Measurements from ENCODE around the gene HIBCH. TPM values are rescaled to one million over a fixed set of nuclear protein-coding genes. Genes with fewer than 3 reads are reported as not detected.

The HIBCH gene
- total and polyA plus RNA-seq, 2 of the 4 experiments (the other 2 are of a cell fraction): 8.8 to 11.9 TPM

DNA sequence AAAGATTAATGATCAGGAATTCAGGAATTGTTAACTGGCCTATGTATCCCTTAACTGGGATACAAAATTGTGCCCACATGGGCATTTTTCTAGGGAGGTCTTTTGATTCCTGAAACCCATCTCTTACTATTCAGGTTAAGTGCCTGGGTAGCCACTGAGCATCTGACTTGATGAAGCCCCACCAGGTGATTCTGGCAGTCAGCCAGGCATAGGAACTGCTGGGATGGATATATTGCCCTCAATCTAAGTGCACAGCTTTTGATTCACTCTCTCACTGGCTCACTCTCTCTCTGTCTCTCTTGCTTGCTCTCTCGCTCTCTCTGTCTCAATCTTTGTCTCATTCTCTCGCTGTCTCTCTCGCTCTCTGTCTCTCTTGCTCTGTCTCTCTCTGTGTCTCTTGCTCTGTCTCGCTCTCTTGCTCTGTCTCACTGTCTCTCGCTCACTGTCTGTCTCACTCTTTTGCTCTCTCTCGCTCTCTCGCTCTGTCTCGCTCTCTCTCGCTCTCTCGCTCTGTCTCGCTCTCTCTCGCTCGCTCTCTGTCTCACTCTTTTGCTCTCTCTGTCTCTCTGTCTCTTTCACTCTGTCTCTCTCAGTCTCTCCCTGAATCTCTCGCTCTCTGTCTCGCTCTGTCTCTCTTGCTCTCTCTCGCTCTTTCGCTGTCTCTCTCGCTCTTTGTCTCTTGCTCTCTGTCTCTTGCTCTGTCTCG is 46.0 kb upstream of the HIBCH start:
- Histone ChIP-seq H4K8ac (ENCODE audit: low read depth in 2 of 2, low read length in 2 of 2) (no peak overlapping the region), H2AK9ac (replicated peaks; ENCODE audit: low read depth, low read length, poor library complexity) (no peak overlapping the region), H2AFZ (replicated peaks; ENCODE audit: low read length, poor library complexity) (no peak overlapping the region), H2AK5ac (ENCODE audit: low read depth, low read length) (no peak overlapping the region; the same call in 1 of the 2 replicates), H2BK20ac (ENCODE audit: low read depth, low read length) (no peak overlapping the region), H3K9me3 (ENCODE audit: control insufficient read depth, insufficient read depth, low read length) (no peaks in the 10 kb centered on the region), H2BK5ac (ENCODE audit: low read depth, low read length, poor library complexity, severe bottlenecking) (no peak overlapping the region), H3K23ac (ENCODE audit: low read depth, low read length) (no peak overlapping the region), H3K4ac (ENCODE audit: low read depth, low read length) (no peak overlapping the region), H3K79me1 (ENCODE audit: low read depth in 1 of 2, low read length in 2 of 2) (no peaks in the 10 kb centered on the region; a peak in 1 of 4 replicates), H3K36me3 (ENCODE audit: control insufficient read depth, insufficient read depth, low read length) (peaks cover 14% of the 10 kb centered on the region), H4K91ac (ENCODE audit: insufficient read depth, low read depth, low read length) (no peak overlapping the region), H3K4me2 (ENCODE audit: low read depth, low read length) (no peak overlapping the region), H3K4me3 (ENCODE audit: insufficient read depth, low read depth, low read length) (no peak overlapping the region), H4K20me1 (ENCODE audit: insufficient read depth, low read length) (no peaks in the 10 kb centered on the region), H3K4me1 (ENCODE audit: control insufficient read depth, insufficient read depth, low read length) (no peaks in the 10 kb centered on the region), H2BK15ac (ENCODE audit: low read depth, low read length) (no peak overlapping the region), H3K9ac (ENCODE audit: low read depth, low read length) (no peak overlapping the region), H3K27ac (ENCODE audit: insufficient read depth, low read length) (no peak overlapping the region), H4K5ac (ENCODE audit: low read depth, low read length) (no peak overlapping the region), H3K9me1 (ENCODE audit: insufficient read depth, low read length) (0 out of 2 replicates have a peak, but pooled peaks cover 7% of the 10 kb centered on the region), H3K18ac (ENCODE audit: low read depth, low read length) (no peak overlapping the region), H2BK120ac (ENCODE audit: low read depth, low read length) (no peak overlapping the region), H3K14ac (replicated peaks; ENCODE audit: low read depth, low read length) (no peak overlapping the region), H3K56ac (ENCODE audit: extremely low read depth, insufficient read depth, low read length) (no peak overlapping the region), H3K27me3 (ENCODE audit: control insufficient read depth, insufficient read depth, low read length) (no peaks in the 10 kb centered on the region)
- 95% methylated on average over 11 of the region's 19 CpGs; no CpG with 5 or more reads in 1 of the 2 experiments for WGBS, 2 experiments (ENCODE audit: extremely low coverage in 2 of 2, insufficient read length in 1 of 2)
- ATAC-seq (ENCODE audit: low read depth) (no peak), DNase-seq (no peak)
- BruUV-seq (replicated peaks): no TSS peak
- intact Hi-C loops (cut with micrococcal nuclease): no loop called here
- ChIA-PET POLR2A (ENCODE audit: unreplicated experiment) (no interaction called here), CTCF (no interaction called here)
- in situ Hi-C loops (cut with MboI; ENCODE audit: low sequenced_read_pairs): no loop called here
- dilution Hi-C loops (cut with HindIII; ENCODE audit: low sequenced_read_pairs, unreplicated experiment): no loop called here
- no peak for TF ChIP-seq BHLHE40 (IDR thresholded peaks at IDR 0.05; ENCODE audit: low read depth, low read length)
- TF ChIP-seq NFE2L2 (IDR thresholded peaks at IDR 0.05; ENCODE audit: low read depth, low read length): no peak
- TF ChIP-seq RFX5 (IDR thresholded peaks at IDR 0.05; ENCODE audit: low read depth, low read length): no peak
- no peak for TF ChIP-seq MXI1 (IDR thresholded peaks at IDR 0.05; ENCODE audit: borderline replicate concordance, low read depth, low read length)
- TF ChIP-seq, protein P1, sequence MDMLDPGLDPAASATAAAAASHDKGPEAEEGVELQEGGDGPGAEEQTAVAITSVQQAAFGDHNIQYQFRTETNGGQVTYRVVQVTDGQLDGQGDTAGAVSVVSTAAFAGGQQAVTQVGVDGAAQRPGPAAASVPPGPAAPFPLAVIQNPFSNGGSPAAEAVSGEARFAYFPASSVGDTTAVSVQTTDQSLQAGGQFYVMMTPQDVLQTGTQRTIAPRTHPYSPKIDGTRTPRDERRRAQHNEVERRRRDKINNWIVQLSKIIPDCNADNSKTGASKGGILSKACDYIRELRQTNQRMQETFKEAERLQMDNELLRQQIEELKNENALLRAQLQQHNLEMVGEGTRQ (IDR thresholded peaks at IDR 0.05; ENCODE audit: low read depth, low read length): no peak
- no peak for TF ChIP-seq CEBPB (IDR thresholded peaks at IDR 0.05; ENCODE audit: low read depth, low read length)
- TF ChIP-seq SMC3 (IDR thresholded peaks at IDR 0.05; ENCODE audit: low read depth, low read length): no peak
- TF ChIP-seq, protein P2, sequence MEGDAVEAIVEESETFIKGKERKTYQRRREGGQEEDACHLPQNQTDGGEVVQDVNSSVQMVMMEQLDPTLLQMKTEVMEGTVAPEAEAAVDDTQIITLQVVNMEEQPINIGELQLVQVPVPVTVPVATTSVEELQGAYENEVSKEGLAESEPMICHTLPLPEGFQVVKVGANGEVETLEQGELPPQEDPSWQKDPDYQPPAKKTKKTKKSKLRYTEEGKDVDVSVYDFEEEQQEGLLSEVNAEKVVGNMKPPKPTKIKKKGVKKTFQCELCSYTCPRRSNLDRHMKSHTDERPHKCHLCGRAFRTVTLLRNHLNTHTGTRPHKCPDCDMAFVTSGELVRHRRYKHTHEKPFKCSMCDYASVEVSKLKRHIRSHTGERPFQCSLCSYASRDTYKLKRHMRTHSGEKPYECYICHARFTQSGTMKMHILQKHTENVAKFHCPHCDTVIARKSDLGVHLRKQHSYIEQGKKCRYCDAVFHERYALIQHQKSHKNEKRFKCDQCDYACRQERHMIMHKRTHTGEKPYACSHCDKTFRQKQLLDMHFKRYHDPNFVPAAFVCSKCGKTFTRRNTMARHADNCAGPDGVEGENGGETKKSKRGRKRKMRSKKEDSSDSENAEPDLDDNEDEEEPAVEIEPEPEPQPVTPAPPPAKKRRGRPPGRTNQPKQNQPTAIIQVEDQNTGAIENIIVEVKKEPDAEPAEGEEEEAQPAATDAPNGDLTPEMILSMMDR (conservative IDR thresholded peaks at IDR 0.05; ENCODE audit: low read depth, low read length): no peak
- TF ChIP-seq MAZ (IDR thresholded peaks at IDR 0.05; ENCODE audit: borderline replicate concordance, low read depth, low read length): no peak
